Body of pancreas (tissue), 4 donors: ENCODE measurements around the gene C2orf80. TPM values are rescaled to one million over a fixed set of nuclear protein-coding genes. Genes with fewer than 3 reads are reported as not detected.

Experiments used
- ATAC-seq: fragments of 150-250 bp; one replicate; pipeline ENCODE4 v1.9.1; 2016
- DNase-seq, 4 donors: peaks; one replicate each; pipeline ENCODE4 v3.0.0-alpha.2; 2019
- H3K27ac ChIP-seq, 4 donors: fragments of 200-600 bp; sonication (generic); 1 replicate in 3 of 4; 2 replicates in 1 of 4; pipeline versions ENCODE4 v1.5.1 to v1.6.1; 2016 to 2019; ENCODE audit warnings: mild to moderate bottlenecking in 1 of 4, mixed read lengths in 1 of 4, moderate library complexity in 1 of 4
- H3K27me3 ChIP-seq, 2 donors: fragments of 200-600 bp; sonication (generic); one replicate each; pipeline ENCODE4 v1.6.0; 2016; ENCODE audit warnings: mild to moderate bottlenecking in 1 of 2
- H3K36me3 ChIP-seq, 2 donors: fragments of 200-600 bp; sonication (generic); replicated peaks in 1 of 2; 2 replicates each; pipeline ENCODE4 v1.5.1; 2016; ENCODE audit warnings: low read depth in 2 of 2; ENCODE audit not compliant: insufficient read depth in 1 of 2
- H3K4me1 ChIP-seq: fragments of 200-600 bp; sonication (generic); one replicate; pipeline ENCODE4 v1.6.0; 2016
- H3K4me3 ChIP-seq, 2 donors: fragments of 200-600 bp; sonication (generic); 1 replicate in 1 of 2; 2 replicates in 1 of 2; pipeline ENCODE4 v1.5.1; 2016 to 2019
- H3K9me3 ChIP-seq, 3 donors: fragments of 200-600 bp; sonication (generic); 1 replicate in 2 of 3; 2 replicates in 1 of 3; pipeline ENCODE4 v1.5.1; 2016
- CTCF ChIP-seq, 7 experiments: fragments of 450-650 bp in 4 of 7; fragments of 200-600 bp in 3 of 7; sonication (generic) in 3 of 7; IDR thresholded peaks; one replicate each; pipeline ENCODE4 v1.5.1; 2016 to 2019; ENCODE audit warnings: antibody characterized with exemption in 7 of 7
- POLR2A ChIP-seq, 3 donors: fragments of 450-650 bp; IDR thresholded peaks; one replicate each; pipeline ENCODE4 v1.6.1; 2016; ENCODE audit warnings: antibody characterized with exemption in 3 of 3, mild to moderate bottlenecking in 2 of 3
- WGBS, 2 donors: methylation state at CpG; one replicate each; pipeline ENCODE4 v1.1.5; 2017; 5-methylcytosine and 5-hydroxymethylcytosine counted together
- intact Hi-C: fragments of 100-400 bp; cut with DNase I; formaldehyde crosslinking; loops from one replicate; pipeline ENCODE4 v1.15.1; 2023
- total RNA-seq, 2 donors: library from RNA; depleted of rRNA; stranded (reverse); fragments of >200 nt; gene quantifications; one replicate each; pipeline ENCODE4 v1.1.0, GENCODE V29; 2016

Gene C2orf80
- total RNA-seq, 2 donors from 2014 or later: not detected

GRCh38 chr2:208163489-208163888 is 26.3 kb downstream of the C2orf80 start, which contains the start of gene CRYGA:
Gene CRYGA (minus strand): TSS chr2:208163589. CDS start chr2:208163556, 33 bp downstream.
- Histone ChIP-seq H3K36me3 (no peaks in the 10 kb centered on the region), H3K9me3 (no peaks in the 10 kb centered on the region), H3K27me3 (no peaks in the 10 kb centered on the region), H3K27ac (no peak within 1 kb of the TSS), H3K4me3 (no peak within 1 kb of the TSS), H3K4me1 (no peaks in the 10 kb centered on the region)
- WGBS, 2 donors: 58 to 62% methylated on average over 2 of the region's 2 CpGs
- no peak for ATAC-seq
- intact Hi-C loops: no loop called here
- no peak for TF ChIP-seq POLR2A (IDR thresholded peaks at IDR 0.05)
- TF ChIP-seq CTCF (IDR thresholded peaks at IDR 0.05): no peak
- DNase-seq: no peak

- 62 to 72% methylated on average over 2 of the region's 2 CpGs for WGBS, 2 donors
- no peaks in the 10 kb centered on the region for H3K36me3 ChIP-seq
- intact Hi-C loops: no loop called here
- no peak overlapping the region for H3K27ac ChIP-seq
- DNase-seq: no peak
- TF ChIP-seq CTCF (IDR thresholded peaks at IDR 0.05): no peak
- TF ChIP-seq POLR2A (IDR thresholded peaks at IDR 0.05): no peak
- H3K4me1 ChIP-seq: no peaks in the 10 kb centered on the region
- no peaks in the 10 kb centered on the region for H3K9me3 ChIP-seq
- H3K4me3 ChIP-seq: no peak overlapping the region
- H3K27me3 ChIP-seq: no peaks in the 10 kb centered on the region
- no peak for ATAC-seq
Measured at GRCh38 chr2:208156439-208156838, 33.4 kb downstream of the C2orf80 start.

GRCh38 chr2:208153156-208153555 is 36.7 kb downstream of the C2orf80 start:
- H3K4me3 ChIP-seq: no peak overlapping the region
- no peaks in the 10 kb centered on the region for H3K27me3 ChIP-seq
- intact Hi-C loops: no loop called here
- H3K4me1 ChIP-seq: no peaks in the 10 kb centered on the region
- DNase-seq: no peak
- TF ChIP-seq CTCF (IDR thresholded peaks at IDR 0.05): no peak
- no peak for TF ChIP-seq POLR2A (IDR thresholded peaks at IDR 0.05)
- H3K36me3 ChIP-seq: no peaks in the 10 kb centered on the region
- H3K27ac ChIP-seq: no peak overlapping the region
- no peaks in the 10 kb centered on the region for H3K9me3 ChIP-seq
- no peak for ATAC-seq

DNA sequence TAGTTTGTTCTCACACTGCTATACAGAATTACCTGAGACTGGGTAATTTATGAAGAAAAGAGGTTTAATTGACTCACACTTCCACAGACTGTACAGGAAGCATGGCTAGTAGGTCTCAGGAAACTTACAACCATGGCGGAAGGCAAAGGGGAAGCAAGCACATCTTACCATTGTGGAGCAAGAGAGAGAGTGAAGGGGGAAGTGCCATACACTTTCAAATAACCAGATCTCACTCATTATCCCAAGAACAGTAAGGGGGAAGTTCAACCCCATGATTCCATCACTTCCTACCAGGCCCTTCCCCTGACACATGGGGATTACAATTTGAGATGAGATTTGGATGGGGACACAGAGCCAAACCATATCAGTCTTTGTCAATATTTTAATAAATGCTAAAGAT is 38.9 kb downstream of the C2orf80 start:
- H3K27ac ChIP-seq: no peak overlapping the region
- H3K9me3 ChIP-seq: no peaks in the 10 kb centered on the region
- no peaks in the 10 kb centered on the region for H3K27me3 ChIP-seq
- no peak for DNase-seq
- intact Hi-C loops: no loop called here
- no peaks in the 10 kb centered on the region for H3K36me3 ChIP-seq
- 76 to 100% methylated on average over 1 of the region's 1 CpG for WGBS, 2 donors
- ATAC-seq: no peak
- TF ChIP-seq CTCF (IDR thresholded peaks at IDR 0.05): no peak
- no peak for TF ChIP-seq POLR2A (IDR thresholded peaks at IDR 0.05)
- no peaks in the 10 kb centered on the region for H3K4me1 ChIP-seq
- no peak overlapping the region for H3K4me3 ChIP-seq

GRCh38 chr2:208150094-208150493 is 39.7 kb downstream of the C2orf80 start:
- no peak for ATAC-seq
- no peaks in the 10 kb centered on the region for H3K9me3 ChIP-seq
- H3K27me3 ChIP-seq: no peaks in the 10 kb centered on the region
- TF ChIP-seq POLR2A (IDR thresholded peaks at IDR 0.05) (no peak), CTCF (IDR thresholded peaks at IDR 0.05) (no peak)
- no peaks in the 10 kb centered on the region for H3K4me1 ChIP-seq
- H3K4me3 ChIP-seq: no peak overlapping the region
- H3K36me3 ChIP-seq: no peaks in the 10 kb centered on the region
- intact Hi-C loops: no loop called here
- no peak for DNase-seq
- no peak overlapping the region for H3K27ac ChIP-seq
